Natural killer cell (primary cell): ENCODE data around the gene LAPTM5. TPM values are rescaled to one million over a fixed set of nuclear protein-coding genes. Genes with fewer than 3 reads are reported as not detected.

Source experiments
- ATAC-seq, 3 donors: fragments of 150-1000 bp in 2 of 3; fragments of 200-7000 bp in 1 of 3; cut with Tn5 transposase; 1 replicate in 1 of 3; 2 replicates in 2 of 3; pipeline ENCODE4 v1.10.0; 2021; ENCODE audit warnings: mild to moderate bottlenecking in 2 of 3, moderate library complexity in 2 of 3
- DNase-seq, 2 donors: peaks; one replicate each; pipeline versions ENCODE4 v3.0.0 to v3.0.0-alpha.2; 2013 to 2021; ENCODE audit warnings: mixed read lengths in 1 of 2
- H3K27ac ChIP-seq: one replicate; pipeline ENCODE4 v1.5.1; 2013; ENCODE audit warnings: mild to moderate bottlenecking, low read length
- H3K27me3 ChIP-seq: one replicate; pipeline ENCODE4 v1.6.1; 2013; ENCODE audit warnings: low read length; ENCODE audit not compliant: control insufficient read depth, insufficient read depth
- H3K36me3 ChIP-seq: one replicate; pipeline ENCODE4 v1.6.1; 2013; ENCODE audit warnings: low read length; ENCODE audit not compliant: control insufficient read depth, insufficient read depth
- H3K4me1 ChIP-seq: one replicate; pipeline ENCODE4 v1.6.1; 2013; ENCODE audit warnings: low read length; ENCODE audit not compliant: control insufficient read depth, insufficient read depth
- H3K4me3 ChIP-seq: one replicate; pipeline ENCODE4 v1.5.1; 2013; ENCODE audit warnings: low read length
- H3K9me3 ChIP-seq: one replicate; pipeline ENCODE4 v1.6.1; 2013; ENCODE audit warnings: low read length; ENCODE audit not compliant: control insufficient read depth, insufficient read depth
- H3K27ac Mint-ChIP-seq, 2 donors: one replicate each; pipeline ENCODE4 v1.8.0; 2022; ENCODE audit warnings: mild to moderate bottlenecking in 2 of 2, mixed read lengths in 2 of 2, moderate library complexity in 1 of 2
- H3K27me3 Mint-ChIP-seq, 2 donors: one replicate each; pipeline ENCODE4 v1.8.0; 2022; ENCODE audit warnings: low read depth in 2 of 2, mixed read lengths in 2 of 2
- H3K36me3 Mint-ChIP-seq: one replicate; pipeline ENCODE4 v1.8.0; 2022; ENCODE audit warnings: mixed read lengths
- H3K4me1 Mint-ChIP-seq, 2 donors: one replicate each; pipeline ENCODE4 v1.8.0; 2022; ENCODE audit warnings: mixed read lengths in 2 of 2
- H3K4me3 Mint-ChIP-seq: one replicate; pipeline ENCODE4 v1.8.0; 2022; ENCODE audit warnings: mild to moderate bottlenecking, moderate library complexity, mixed read lengths
- H3K9me3 Mint-ChIP-seq, 2 donors: one replicate each; pipeline ENCODE4 v1.8.0; 2022; ENCODE audit warnings: mixed read lengths in 2 of 2
- CTCF ChIP-seq: fragments of 200-600 bp; IDR thresholded peaks from one replicate; pipeline ENCODE4 v1.8.0; 2022; ENCODE audit warnings: antibody characterized with exemption
- WGBS: methylation state at CpG from one replicate; pipeline ENCODE4 v1.1.7; 2013; ENCODE audit warnings: missing lambda C conversion rate; ENCODE audit not compliant: insufficient coverage; 5-methylcytosine and 5-hydroxymethylcytosine counted together
- intact Hi-C: fragments of 100-400 bp; cut with micrococcal nuclease; formaldehyde crosslinking; loops from one replicate; pipeline ENCODE4 v1.14.2; 2022
- total RNA-seq, 4 donors: library from RNA; stranded (reverse); fragments of 120-200 nt in 1 of 4; gene quantifications; one replicate each; pipeline versions ENCODE4 v1.2.3 to v1.2.4, GENCODE V29; 2013 to 2022

Gene LAPTM5
- total RNA-seq, 3 donors from 2014 or later (not counting 1 experiment from before 2014, with no cell fraction given): 520 to 674 (median 533) TPM

- Mint-ChIP-seq H3K4me1 (peaks cover 0 to 8% of the 10 kb centered on the region in 2 donors), H3K9me3 (no peaks in the 10 kb centered on the region), H3K27me3 (peaks cover 8 to 9% of the 10 kb centered on the region in 2 donors), H3K27ac (no peak overlapping the region), H3K4me3 (no peak overlapping the region), H3K36me3 (no peaks in the 10 kb centered on the region)
- no peak for DNase-seq
- Histone ChIP-seq H3K4me1 (no peaks in the 10 kb centered on the region), H3K27ac (no peak overlapping the region), H3K4me3 (no peak overlapping the region), H3K27me3 (peaks cover 2% of the 10 kb centered on the region), H3K36me3 (no peaks in the 10 kb centered on the region), H3K9me3 (no peaks in the 10 kb centered on the region)
- intact Hi-C loops: no loop called here
- WGBS: 78% methylated on average over 8 of the region's 8 CpGs
- no peak for ATAC-seq
- TF ChIP-seq CTCF: no peak
These were observed 63.0 kb downstream of the LAPTM5 start for GRCh38 chr1:30694280-30695175.

GRCh38 chr1:30693822-30694221, 63.8 kb downstream of the LAPTM5 start:
- Histone ChIP-seq H3K27me3 (peaks cover 2% of the 10 kb centered on the region), H3K4me1 (no peaks in the 10 kb centered on the region), H3K4me3 (no peak overlapping the region), H3K9me3 (no peaks in the 10 kb centered on the region), H3K36me3 (no peaks in the 10 kb centered on the region), H3K27ac (no peak overlapping the region)
- ATAC-seq: no peak
- Mint-ChIP-seq H3K4me1 (peaks cover 0 to 8% of the 10 kb centered on the region in 2 donors), H3K4me3 (no peak overlapping the region), H3K36me3 (no peaks in the 10 kb centered on the region), H3K27me3 (peaks cover 11 to 14% of the 10 kb centered on the region in 2 donors), H3K27ac (no peak overlapping the region), H3K9me3 (no peaks in the 10 kb centered on the region)
- no peak for TF ChIP-seq CTCF
- 72% methylated on average over 5 of the region's 5 CpGs for WGBS
- intact Hi-C loops: no loop called here
- no peak for DNase-seq

GRCh38 chr1:30693366-30693765, 64.2 kb downstream of the LAPTM5 start:
- no peak overlapping the region for H3K27ac ChIP-seq
- H3K36me3 ChIP-seq: no peaks in the 10 kb centered on the region
- ATAC-seq: no peak
- H3K27me3 ChIP-seq: peaks cover 2% of the 10 kb centered on the region
- Mint-ChIP-seq H3K4me3 (no peak overlapping the region), H3K27ac (no peak overlapping the region), H3K4me1 (peaks cover 0 to 8% of the 10 kb centered on the region in 2 donors), H3K9me3 (no peaks in the 10 kb centered on the region), H3K36me3 (no peaks in the 10 kb centered on the region), H3K27me3 (peaks cover 12 to 17% of the 10 kb centered on the region in 2 donors)
- WGBS: 80% methylated on average over 3 of the region's 3 CpGs
- intact Hi-C loops: no loop called here
- no peaks in the 10 kb centered on the region for H3K4me1 ChIP-seq
- no peak for TF ChIP-seq CTCF
- no peaks in the 10 kb centered on the region for H3K9me3 ChIP-seq
- DNase-seq: no peak
- no peak overlapping the region for H3K4me3 ChIP-seq
